ENCODE results near the gene UBE2K.

UBE2K gene

DNA sequence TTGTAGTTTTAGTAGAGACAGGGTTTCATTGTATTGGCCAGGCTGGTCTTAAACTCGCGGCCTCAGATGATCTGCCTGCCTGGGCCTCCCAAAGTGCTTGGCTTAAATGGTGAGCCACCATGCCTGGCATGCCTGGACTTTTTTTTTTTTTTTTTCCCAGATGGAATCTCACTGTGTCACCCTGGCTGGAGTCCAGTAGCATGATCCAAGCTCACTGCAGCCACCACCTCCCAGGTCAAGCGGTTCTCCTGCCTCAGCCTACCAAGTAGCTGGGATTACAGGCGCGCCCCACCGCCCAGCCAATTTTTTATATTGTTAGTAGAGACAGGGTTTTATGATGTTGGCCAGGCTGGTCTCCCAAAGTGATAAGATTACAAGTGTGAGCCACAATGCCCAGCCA, 8.4 kb downstream of the UBE2K start:
- no peak for DNase-seq (ENCODE audit: extremely low spot score)
- no peak for TF ChIP-seq CTCF (IDR thresholded peaks at IDR 0.05; ENCODE audit: control extremely low read depth, extremely low read depth, low read depth, missing control alignments)
- POLR2A ChIA-PET = no interaction called here
- CTCF ChIA-PET = interaction anchor here (3.0 kb wide), 1 partner anchor 10 kb away, joined by 9 read pairs; no protein-coding TSS in a partner anchor

DNA sequence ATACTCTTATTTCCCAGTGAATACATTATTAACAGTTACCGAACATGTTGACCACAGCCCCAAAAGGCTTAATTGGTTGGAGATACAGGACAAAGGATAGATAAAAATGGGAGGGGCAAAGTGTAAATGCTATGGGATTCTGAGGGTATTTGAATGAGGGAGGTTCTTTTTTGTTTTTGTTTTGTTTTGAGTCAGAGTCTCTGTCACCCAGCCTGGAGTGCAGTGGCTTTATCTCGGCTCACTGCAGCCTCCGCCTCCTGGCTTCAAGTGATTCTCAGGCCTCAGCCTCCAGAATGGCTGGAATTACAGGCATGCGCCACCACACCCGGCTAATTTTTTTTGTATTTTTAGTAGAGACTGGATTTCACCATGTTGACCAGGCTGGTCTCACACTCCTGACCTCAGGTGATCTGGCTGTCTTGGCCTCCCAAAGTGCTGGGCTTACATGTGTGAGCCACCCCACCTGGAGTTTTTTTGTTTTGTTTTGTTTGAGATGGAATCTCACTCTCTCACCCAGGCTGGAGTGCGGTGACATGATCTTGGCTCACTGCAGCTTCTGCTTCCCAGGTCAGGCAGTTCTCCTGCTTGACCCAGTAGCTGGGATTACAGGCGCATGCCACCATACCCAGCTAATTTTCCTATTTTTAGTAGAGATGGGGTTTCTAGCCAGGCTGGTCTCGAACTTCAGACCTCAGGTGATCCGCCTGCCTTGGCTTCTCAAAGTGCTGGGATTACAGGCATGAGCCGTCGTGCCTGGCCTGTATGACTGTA, 9.0 kb downstream of the UBE2K start:
- CTCF ChIA-PET = interaction anchor here (0.7 to 3.0 kb wide), 3 partner anchors 11 to 237 kb away, joined by 3 to 9 read pairs (median 3); no protein-coding TSS in a partner anchor
- no peak for DNase-seq (ENCODE audit: extremely low spot score)
- no peak for TF ChIP-seq CTCF (IDR thresholded peaks at IDR 0.05; ENCODE audit: control extremely low read depth, extremely low read depth, low read depth, missing control alignments)
- POLR2A ChIA-PET = no interaction called here

- ChIA-PET CTCF (interaction anchor here (1.0 to 1.6 kb wide), 4 partner anchors 10 to 63 kb away, joined by 3 to 6 read pairs (median 4); no protein-coding TSS in a partner anchor), POLR2A (interaction anchor here (0.6 kb wide), 1 partner anchor 471 kb away, joined by 3 read pairs; no protein-coding TSS in a partner anchor)
- TF ChIP-seq CTCF (IDR thresholded peaks at IDR 0.05; ENCODE audit: control extremely low read depth, extremely low read depth, low read depth, missing control alignments) = no peak
- DNase-seq (ENCODE audit: extremely low spot score) = no peak
Measured at GRCh38 chr4:39710098-39710896, 12.4 kb downstream of the UBE2K start.

- DNase-seq (ENCODE audit: extremely low spot score) = no peak
- ChIA-PET POLR2A (interaction anchor here (0.8 kb wide), 1 partner anchor 11 kb away, joined by 4 read pairs; no protein-coding TSS in a partner anchor), CTCF (interaction anchor here (1.3 kb wide), 1 partner anchor 12 kb away, joined by 3 read pairs; no protein-coding TSS in a partner anchor)
- no peak for TF ChIP-seq CTCF (IDR thresholded peaks at IDR 0.05; ENCODE audit: control extremely low read depth, extremely low read depth, low read depth, missing control alignments)
Measured at GRCh38 chr4:39712819-39713607, 15.1 kb downstream of the UBE2K start.

GRCh38 chr4:39713691-39714090, 15.8 kb downstream of the UBE2K start:
- ChIA-PET CTCF (interaction anchor here (1.0 to 1.3 kb wide), 3 partner anchors 11 to 233 kb away, joined by 3 to 4 read pairs (median 3); no protein-coding TSS in a partner anchor), POLR2A (interaction anchor here (0.8 kb wide), 1 partner anchor 12 kb away, joined by 4 read pairs; no protein-coding TSS in a partner anchor)
- TF ChIP-seq CTCF (IDR thresholded peaks at IDR 0.05; ENCODE audit: control extremely low read depth, extremely low read depth, low read depth, missing control alignments) = no peak
- DNase-seq (ENCODE audit: extremely low spot score) = peak; percentile 19

All from GM10248 (cell line).